Skeletal muscle tissue (tissue), 4 donors: ENCODE measurements around the gene CALM1. TPM values are rescaled to one million over a fixed set of nuclear protein-coding genes. Genes with fewer than 3 reads are reported as not detected.

Experiments
- H3K27ac ChIP-seq: one replicate; pipeline ENCODE4 v1.7.0; 2013; ENCODE audit warnings: mild to moderate bottlenecking, low read depth, low read length, inconsistent platforms
- H3K27me3 ChIP-seq, 3 donors: one replicate each; pipeline ENCODE4 v1.7.0; 2013; ENCODE audit warnings: low read length in 3 of 3; ENCODE audit not compliant: control insufficient read depth in 3 of 3, insufficient read depth in 3 of 3
- H3K36me3 ChIP-seq, 3 donors: one replicate each; pipeline ENCODE4 v1.7.0; 2013; ENCODE audit warnings: low read length in 3 of 3; ENCODE audit not compliant: control insufficient read depth in 3 of 3, insufficient read depth in 3 of 3
- H3K4me1 ChIP-seq, 3 donors: one replicate each; pipeline ENCODE4 v1.7.0; 2013; ENCODE audit warnings: low read length in 3 of 3, mild to moderate bottlenecking in 3 of 3; ENCODE audit not compliant: control insufficient read depth in 3 of 3, insufficient read depth in 3 of 3
- H3K4me3 ChIP-seq, 3 donors: one replicate each; pipeline ENCODE4 v1.7.0; 2013; ENCODE audit warnings: low read length in 3 of 3
- H3K9ac ChIP-seq, 3 donors: one replicate each; pipeline ENCODE4 v1.7.0; 2013; ENCODE audit warnings: low read length in 3 of 3, mild to moderate bottlenecking in 3 of 3, moderate library complexity in 2 of 3, low read depth in 1 of 3
- H3K9me3 ChIP-seq, 3 donors: one replicate each; pipeline ENCODE4 v1.7.0; 2013; ENCODE audit warnings: low read length in 3 of 3; ENCODE audit not compliant: control insufficient read depth in 3 of 3
- total RNA-seq: library from RNA; depleted of rRNA; stranded (reverse); fragments of >200 nt; gene quantifications from one replicate; pipeline ENCODE4 v1.2.3, GENCODE V29; 2014
- donor health status: Osteomylitis.

The CALM1 gene
- total RNA-seq, 1 donor from 2014 or later, result 99.7 TPM

- H3K9me3 ChIP-seq, result no peaks in the 10 kb centered on the region
- peak overlapping the region; percentile 51 for H3K27ac ChIP-seq
- no peak overlapping the region for H3K9ac ChIP-seq
- no peak overlapping the region for H3K4me3 ChIP-seq
- H3K36me3 ChIP-seq, result peaks cover 24 to 56% (median 52%) of the 10 kb centered on the region in 3 donors
- no peaks in the 10 kb centered on the region for H3K27me3 ChIP-seq
- H3K4me1 ChIP-seq, result peaks cover 33 to 72% (median 47%) of the 10 kb centered on the region in 3 donors
Measured at GRCh38 chr14:90405755-90406154, 8.9 kb downstream of the CALM1 start.

GRCh38 chr14:90406384-90406798 is 9.6 kb downstream of the CALM1 start:
- Histone ChIP-seq H3K27ac (peak overlapping the region; percentile 51), H3K4me1 (peaks cover 27 to 66% (median 41%) of the 10 kb centered on the region in 3 donors)

GRCh38 chr14:90407230-90407629 is 10.4 kb downstream of the CALM1 start:
- H3K4me1 ChIP-seq, result peaks cover 19 to 58% (median 33%) of the 10 kb centered on the region in 3 donors
- H3K36me3 ChIP-seq, result peaks cover 11 to 42% (median 38%) of the 10 kb centered on the region in 3 donors
- no peaks in the 10 kb centered on the region for H3K9me3 ChIP-seq
- no peak overlapping the region for H3K9ac ChIP-seq
- no peak overlapping the region for H3K27ac ChIP-seq
- H3K4me3 ChIP-seq, result no peak overlapping the region
- H3K27me3 ChIP-seq, result no peaks in the 10 kb centered on the region

More at GRCh38 chr14:90406384-90406798, 9.6 kb downstream of the CALM1 start:
- no peak overlapping the region for H3K4me3 ChIP-seq
- H3K9ac ChIP-seq, result peak overlapping the region in 1 of 3 donors; percentile 3
- peaks cover 19 to 50% (median 46%) of the 10 kb centered on the region in 3 donors for H3K36me3 ChIP-seq
- no peaks in the 10 kb centered on the region for H3K27me3 ChIP-seq
- no peaks in the 10 kb centered on the region for H3K9me3 ChIP-seq

GRCh38 chr14:90408713-90409112 is 11.9 kb downstream of the CALM1 start:
- Histone ChIP-seq H3K4me1 (peaks cover 16 to 43% (median 18%) of the 10 kb centered on the region in 3 donors), H3K9ac (no peak overlapping the region)

GRCh38 chr14:90409209-90409730 is 12.4 kb downstream of the CALM1 start:
- Histone ChIP-seq H3K4me1 (peaks cover 14 to 37% (median 16%) of the 10 kb centered on the region in 3 donors), H3K9ac (no peak overlapping the region), H3K36me3 (peaks cover 5 to 22% (median 17%) of the 10 kb centered on the region in 3 donors), H3K27ac (peak overlapping the region; percentile 71), H3K27me3 (no peaks in the 10 kb centered on the region), H3K4me3 (no peak overlapping the region), H3K9me3 (no peaks in the 10 kb centered on the region)

More at GRCh38 chr14:90408713-90409112, 11.9 kb downstream of the CALM1 start:
- Histone ChIP-seq H3K27me3 (no peaks in the 10 kb centered on the region), H3K4me3 (no peak overlapping the region), H3K27ac (peak overlapping the region; percentile 71), H3K9me3 (no peaks in the 10 kb centered on the region), H3K36me3 (peaks cover 5 to 27% (median 23%) of the 10 kb centered on the region in 3 donors)

GRCh38 chr14:90412058-90412457 is 15.2 kb downstream of the CALM1 start:
- no peaks in the 10 kb centered on the region for H3K9me3 ChIP-seq
- H3K4me3 ChIP-seq, result no peak overlapping the region
- peaks cover 0 to 2% (median 0%) of the 10 kb centered on the region in 3 donors for H3K36me3 ChIP-seq
- peaks cover 0 to 12% (median 7%) of the 10 kb centered on the region in 3 donors for H3K4me1 ChIP-seq
- H3K27me3 ChIP-seq, result no peaks in the 10 kb centered on the region
- H3K27ac ChIP-seq, result no peak overlapping the region
- no peak overlapping the region for H3K9ac ChIP-seq

- Histone ChIP-seq H3K27me3 (no peaks in the 10 kb centered on the region), H3K4me1 (peaks cover 0 to 5% (median 0%) of the 10 kb centered on the region in 3 donors), H3K9me3 (peaks cover 0 to 2% (median 0%) of the 10 kb centered on the region in 3 donors), H3K36me3 (no peaks in the 10 kb centered on the region), H3K9ac (no peak overlapping the region), H3K27ac (no peak overlapping the region), H3K4me3 (no peak overlapping the region)
Measured at GRCh38 chr14:90416720-90417119, 19.9 kb downstream of the CALM1 start.

GRCh38 chr14:90418053-90418452 is 21.2 kb downstream of the CALM1 start:
- Histone ChIP-seq H3K4me3 (no peak overlapping the region), H3K9me3 (peaks cover 0 to 2% (median 0%) of the 10 kb centered on the region in 3 donors), H3K27me3 (no peaks in the 10 kb centered on the region), H3K9ac (no peak overlapping the region), H3K4me1 (peaks cover 0 to 5% (median 0%) of the 10 kb centered on the region in 3 donors), H3K27ac (no peak overlapping the region), H3K36me3 (no peaks in the 10 kb centered on the region)

- H3K27me3 ChIP-seq, result no peaks in the 10 kb centered on the region
- H3K27ac ChIP-seq, result no peak overlapping the region
- no peak overlapping the region for H3K9ac ChIP-seq
- no peaks in the 10 kb centered on the region for H3K36me3 ChIP-seq
- peaks cover 0 to 2% (median 0%) of the 10 kb centered on the region in 3 donors for H3K9me3 ChIP-seq
- peaks cover 0 to 5% (median 0%) of the 10 kb centered on the region in 3 donors for H3K4me1 ChIP-seq
- no peak overlapping the region for H3K4me3 ChIP-seq
Measured at GRCh38 chr14:90419200-90419599, 22.4 kb downstream of the CALM1 start.

- Histone ChIP-seq H3K4me1 (peaks cover 0 to 5% (median under 1%) of the 10 kb centered on the region in 3 donors), H3K36me3 (no peaks in the 10 kb centered on the region), H3K9ac (no peak overlapping the region), H3K4me3 (no peak overlapping the region), H3K9me3 (peaks cover 0 to 2% (median 0%) of the 10 kb centered on the region in 3 donors), H3K27ac (no peak overlapping the region), H3K27me3 (no peaks in the 10 kb centered on the region)
Measured at GRCh38 chr14:90421001-90421631, 24.3 kb downstream of the CALM1 start.
